Measurements from ENCODE around the gene CAPN9. TPM values are rescaled to one million over a fixed set of nuclear protein-coding genes. Genes with fewer than 3 reads are reported as not detected.

The CAPN9 gene
- total RNA-seq, 1 donor from 2014 or later = 0.19 TPM

DNA sequence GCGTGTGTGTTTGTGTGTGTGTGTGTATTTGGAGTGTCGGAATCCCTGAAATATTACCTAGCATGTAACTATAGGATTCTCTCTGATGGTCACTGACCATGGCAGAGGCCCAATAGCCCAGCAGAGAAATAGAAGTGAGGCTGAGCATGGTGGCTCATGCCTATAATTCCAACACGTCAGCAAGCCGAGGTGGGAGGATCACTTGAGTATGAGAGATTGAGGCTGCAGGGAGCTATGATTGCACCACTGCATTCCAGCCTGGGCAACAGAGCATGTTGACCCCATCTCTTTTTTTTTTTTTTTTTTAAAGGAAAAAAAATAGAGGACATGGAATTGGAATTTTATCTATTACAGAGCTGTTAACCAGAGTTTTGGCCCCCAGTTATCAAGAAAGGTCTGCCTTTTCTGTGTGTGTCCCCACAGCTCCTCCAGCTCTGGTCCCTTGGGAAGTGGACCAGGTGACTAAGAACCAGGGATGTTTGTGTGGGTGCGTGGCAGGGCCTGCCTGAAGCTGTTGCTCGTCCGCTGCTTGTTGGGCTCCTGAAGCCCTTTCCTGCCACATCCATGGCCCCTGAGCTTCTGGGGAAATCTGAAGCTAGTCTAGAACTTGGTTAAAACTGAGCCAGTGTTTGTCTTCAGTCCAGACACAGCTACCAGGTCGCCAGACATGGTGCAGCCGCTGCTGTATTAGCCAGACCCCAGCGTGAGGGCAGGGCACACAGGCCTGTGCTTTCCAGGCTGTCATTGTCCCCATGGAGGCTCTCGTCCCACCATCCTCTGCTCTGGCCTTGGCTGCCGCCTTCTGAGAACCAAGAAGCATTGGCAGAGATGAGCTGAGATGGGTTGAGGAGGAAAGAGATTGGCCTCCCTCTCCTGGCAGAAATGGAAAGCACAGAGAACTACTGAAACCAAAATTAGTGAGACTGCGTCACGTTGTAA, 25.5 kb downstream of the CAPN9 start:
- Mint-ChIP-seq H3K27ac (no peak overlapping the region), H3K4me3 (no peak overlapping the region), H3K27me3 (ENCODE audit: insufficient read depth, low read depth) (peaks cover 10% of the 10 kb centered on the region), H3K9me3 (peaks cover 4% of the 10 kb centered on the region), H3K36me3 (no peaks in the 10 kb centered on the region), H3K4me1 (peaks cover 4% of the 10 kb centered on the region)
- H3K9me3 ChIP-seq (ENCODE audit: low read depth) = no peaks in the 10 kb centered on the region
- TF ChIP-seq, protein P1, sequence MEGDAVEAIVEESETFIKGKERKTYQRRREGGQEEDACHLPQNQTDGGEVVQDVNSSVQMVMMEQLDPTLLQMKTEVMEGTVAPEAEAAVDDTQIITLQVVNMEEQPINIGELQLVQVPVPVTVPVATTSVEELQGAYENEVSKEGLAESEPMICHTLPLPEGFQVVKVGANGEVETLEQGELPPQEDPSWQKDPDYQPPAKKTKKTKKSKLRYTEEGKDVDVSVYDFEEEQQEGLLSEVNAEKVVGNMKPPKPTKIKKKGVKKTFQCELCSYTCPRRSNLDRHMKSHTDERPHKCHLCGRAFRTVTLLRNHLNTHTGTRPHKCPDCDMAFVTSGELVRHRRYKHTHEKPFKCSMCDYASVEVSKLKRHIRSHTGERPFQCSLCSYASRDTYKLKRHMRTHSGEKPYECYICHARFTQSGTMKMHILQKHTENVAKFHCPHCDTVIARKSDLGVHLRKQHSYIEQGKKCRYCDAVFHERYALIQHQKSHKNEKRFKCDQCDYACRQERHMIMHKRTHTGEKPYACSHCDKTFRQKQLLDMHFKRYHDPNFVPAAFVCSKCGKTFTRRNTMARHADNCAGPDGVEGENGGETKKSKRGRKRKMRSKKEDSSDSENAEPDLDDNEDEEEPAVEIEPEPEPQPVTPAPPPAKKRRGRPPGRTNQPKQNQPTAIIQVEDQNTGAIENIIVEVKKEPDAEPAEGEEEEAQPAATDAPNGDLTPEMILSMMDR (IDR thresholded peaks at IDR 0.05) = peak; percentile 51
- TF ChIP-seq EZH2 (IDR thresholded peaks at IDR 0.05) = no peak
- no peak overlapping the region for H2AFZ ChIP-seq (replicated peaks)
- no peak overlapping the region for H3K4me3 ChIP-seq
- H3K27me3 ChIP-seq = no peaks in the 10 kb centered on the region
- H3K79me2 ChIP-seq (ENCODE audit: low read depth) = no peaks in the 10 kb centered on the region
- no peak overlapping the region for H3K4me2 ChIP-seq
- H3K36me3 ChIP-seq = no peaks in the 10 kb centered on the region
- H3K9ac ChIP-seq = no peak overlapping the region
- no peak overlapping the region for H3K27ac ChIP-seq
- peak; percentile 42 for DNase-seq (ENCODE audit: low spot score)
- H3K4me1 ChIP-seq = no peaks in the 10 kb centered on the region
- H3F3A ChIP-seq (ENCODE audit: low read depth) = no peaks in the 10 kb centered on the region
- no peaks in the 10 kb centered on the region for H4K20me1 ChIP-seq (ENCODE audit: low read depth)

DNA sequence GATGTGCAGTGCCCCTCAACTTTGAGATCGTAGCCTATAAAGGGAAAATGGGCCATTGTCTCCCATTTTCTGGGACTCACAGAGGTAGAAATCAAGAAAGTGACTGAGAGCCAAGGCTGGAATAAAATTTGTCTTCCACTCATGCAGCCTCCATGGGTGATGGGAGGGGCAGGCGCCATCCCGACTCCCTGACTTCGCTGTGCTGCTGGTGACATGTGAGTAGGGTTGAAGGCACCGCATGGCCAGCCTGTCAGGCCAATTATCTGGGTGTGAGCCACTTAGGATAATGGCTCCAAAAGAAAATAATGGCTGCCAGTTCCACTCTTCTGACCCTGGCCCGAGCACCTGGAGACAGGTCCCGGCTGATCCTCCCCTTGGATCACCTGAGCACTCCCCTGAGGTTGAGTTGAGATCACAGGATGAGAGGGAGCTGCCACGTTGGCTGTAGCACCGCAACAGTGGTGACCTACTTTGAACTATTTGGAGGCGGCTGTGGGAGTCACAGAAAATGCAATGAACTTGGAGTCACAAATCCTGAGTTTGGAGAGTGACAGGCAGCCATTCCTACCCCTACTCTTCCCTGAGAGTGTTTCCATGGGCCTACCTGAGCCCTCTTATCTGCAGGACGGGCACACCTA, 26.3 kb downstream of the CAPN9 start:
- peaks cover 4% of the 10 kb centered on the region for H3K9me3 Mint-ChIP-seq
- no peak overlapping the region for H3K9ac ChIP-seq
- H3K27ac ChIP-seq = no peak overlapping the region
- peaks cover 4% of the 10 kb centered on the region for H3K4me1 Mint-ChIP-seq
- H3K27me3 ChIP-seq = no peaks in the 10 kb centered on the region
- no peaks in the 10 kb centered on the region for H3K4me1 ChIP-seq
- no peaks in the 10 kb centered on the region for H3K36me3 Mint-ChIP-seq
- H3K9me3 ChIP-seq (ENCODE audit: low read depth) = no peaks in the 10 kb centered on the region
- peaks cover 10% of the 10 kb centered on the region for H3K27me3 Mint-ChIP-seq (ENCODE audit: insufficient read depth, low read depth)
- no peak overlapping the region for H2AFZ ChIP-seq (replicated peaks)
- no peak for DNase-seq (ENCODE audit: low spot score)
- no peaks in the 10 kb centered on the region for H3K79me2 ChIP-seq (ENCODE audit: low read depth)
- no peaks in the 10 kb centered on the region for H3K36me3 ChIP-seq
- H4K20me1 ChIP-seq (ENCODE audit: low read depth) = no peaks in the 10 kb centered on the region
- H3K4me3 ChIP-seq = no peak overlapping the region
- no peak overlapping the region for H3K4me3 Mint-ChIP-seq
- TF ChIP-seq EZH2phosphoT487 (IDR thresholded peaks at IDR 0.05) = no peak
- TF ChIP-seq EZH2 (IDR thresholded peaks at IDR 0.05) = no peak
- TF ChIP-seq, protein P1 (IDR thresholded peaks at IDR 0.05) = no peak
- no peaks in the 10 kb centered on the region for H3F3A ChIP-seq (ENCODE audit: low read depth)
- H3K4me2 ChIP-seq = no peak overlapping the region
- no peak overlapping the region for H3K27ac Mint-ChIP-seq

DNA sequence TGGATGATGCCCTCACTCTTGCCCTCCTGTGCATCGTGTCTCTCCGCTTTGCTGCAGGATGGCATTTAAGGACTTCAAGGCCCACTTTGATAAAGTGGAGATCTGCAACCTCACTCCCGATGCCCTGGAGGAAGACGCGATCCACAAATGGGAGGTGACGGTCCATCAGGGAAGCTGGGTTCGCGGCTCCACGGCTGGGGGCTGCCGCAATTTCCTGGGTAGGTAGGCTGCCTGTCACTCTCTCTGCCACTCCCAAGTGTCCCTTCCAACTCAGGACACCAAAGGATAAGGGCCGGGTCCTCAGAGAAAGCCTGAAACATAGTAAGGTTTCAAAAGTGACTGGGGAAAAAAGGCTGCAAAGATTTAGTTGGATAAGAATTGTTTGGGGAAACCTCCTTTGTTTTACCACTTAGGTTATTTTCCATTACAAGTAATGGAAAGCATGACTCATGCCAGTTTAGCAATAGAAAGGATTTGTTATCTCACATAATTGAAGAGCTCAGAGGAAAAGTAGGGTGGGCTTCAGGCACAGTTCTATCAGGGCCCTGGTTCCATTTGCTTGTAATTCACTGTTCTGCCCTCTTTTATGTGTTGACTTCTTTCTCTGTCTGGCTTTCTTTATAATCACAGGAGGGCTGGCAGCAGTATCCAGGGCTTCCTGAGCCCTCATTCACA, 31.9 kb downstream of the CAPN9 start:
- Histone ChIP-seq H3K27me3 (peaks cover 9% of the 10 kb centered on the region), H3K27ac (no peak overlapping the region), H3K9ac (no peak overlapping the region), H3K4me1 (peaks cover 7% of the 10 kb centered on the region), H3K36me3 (no peaks in the 10 kb centered on the region), H3K9me3 (ENCODE audit: low read depth) (no peaks in the 10 kb centered on the region), H4K20me1 (ENCODE audit: low read depth) (no peaks in the 10 kb centered on the region), H2AFZ (replicated peaks) (no peak overlapping the region), H3F3A (ENCODE audit: low read depth) (no peaks in the 10 kb centered on the region), H3K4me3 (no peak overlapping the region), H3K79me2 (ENCODE audit: low read depth) (no peaks in the 10 kb centered on the region), H3K4me2 (no peak overlapping the region)
- H3K27me3 Mint-ChIP-seq (ENCODE audit: insufficient read depth, low read depth) = peaks cover 10% of the 10 kb centered on the region
- peaks cover 7% of the 10 kb centered on the region for H3K9me3 Mint-ChIP-seq
- H3K4me3 Mint-ChIP-seq = no peak overlapping the region
- H3K27ac Mint-ChIP-seq = no peak overlapping the region
- DNase-seq (ENCODE audit: low spot score) = no peak
- TF ChIP-seq EZH2 (IDR thresholded peaks at IDR 0.05) (no peak), EZH2phosphoT487 (IDR thresholded peaks at IDR 0.05) (no peak)
- TF ChIP-seq, protein P1 (IDR thresholded peaks at IDR 0.05) = no peak
- peaks cover 13% of the 10 kb centered on the region for H3K4me1 Mint-ChIP-seq
- H3K36me3 Mint-ChIP-seq = no peaks in the 10 kb centered on the region

All from neural progenitor cell (in vitro differentiated cells).